K562 (cell line): ENCODE data around the gene YKT6. TPM values are rescaled to one million over a fixed set of nuclear protein-coding genes. Genes with fewer than 3 reads are reported as not detected.
A peak's percentile ranks its signal among the peaks of the same experiment; 100 is the strongest.

Experiments used
- BCLAF1 ChIP-seq, 2 experiments: fragments of 450-650 bp in 1 of 2; IDR thresholded peaks; 2 replicates each; pipeline ENCODE4 v1.6.1; 2011 to 2017; ENCODE audit warnings: low read depth in 2 of 2, antibody characterized with exemption in 1 of 2, borderline replicate concordance in 1 of 2, low read length in 1 of 2, mild to moderate bottlenecking in 1 of 2, mixed read lengths in 1 of 2; ENCODE audit not compliant: control insufficient read depth in 1 of 2
- JUND ChIP-seq, 2 experiments: IDR thresholded peaks; 2 replicates in 1 of 2; 3 replicates in 1 of 2; pipeline ENCODE4 v1.6.1; 2011; ENCODE audit warnings: borderline replicate concordance in 2 of 2, low read depth in 2 of 2, low read length in 2 of 2, improper control_type of control experiment in 1 of 2, missing biosample characterization in 1 of 2, missing genetic modification characterization in 1 of 2, missing genetic modification reagents in 1 of 2
- MCM2 ChIP-seq: fragments of 450-650 bp; IDR thresholded peaks from 2 replicates; pipeline ENCODE4 v1.6.1; 2017; ENCODE audit warnings: low read depth, mild to moderate bottlenecking
- MCM7 ChIP-seq, 2 experiments: fragments of 450-650 bp; IDR thresholded peaks; 2 replicates each; pipeline ENCODE4 v1.6.1; 2016 to 2018
- MITF ChIP-seq: IDR thresholded peaks from 2 replicates; pipeline ENCODE4 v1.6.1; 2014; ENCODE audit warnings: antibody characterized with exemption
- NBN ChIP-seq: fragments of 450-650 bp; IDR thresholded peaks from 2 replicates; pipeline ENCODE4 v1.6.1; 2016; ENCODE audit warnings: low read depth, mild to moderate bottlenecking
- NFE2 ChIP-seq: IDR thresholded peaks from 2 replicates; pipeline ENCODE4 v1.6.1; 2014; ENCODE audit warnings: antibody characterized with exemption, low read depth
- NR0B1 ChIP-seq: fragments of 450-650 bp; IDR thresholded peaks from one replicate; pipeline ENCODE4 v1.6.1; 2018; ENCODE audit warnings: mild to moderate bottlenecking, moderate library complexity; ENCODE audit not compliant: partially characterized antibody
- RBBP5 ChIP-seq: fragments of 200-600 bp; sonication (generic); IDR thresholded peaks from 2 replicates; pipeline ENCODE4 v1.6.1; 2012; ENCODE audit warnings: borderline replicate concordance, mild to moderate bottlenecking, low read length, control low read depth, inconsistent platforms; ENCODE audit not compliant: insufficient read depth, poor library complexity, severe bottlenecking
- RREB1 ChIP-seq: fragments of 250-450 bp; sonication (Bioruptor Pico); IDR thresholded peaks from 2 replicates; pipeline ENCODE4 v1.4.0; 2020
- TEAD4 ChIP-seq, 2 experiments: sonication (generic) in 1 of 2; formaldehyde crosslinking in 1 of 2; IDR thresholded peaks; 2 replicates each; pipeline versions ENCODE4 v1.6.1 to v1.8.0; 2012 to 2022; ENCODE audit warnings: borderline replicate concordance in 1 of 2, inconsistent platforms in 1 of 2, low read length in 1 of 2, mild to moderate bottlenecking in 1 of 2, missing genetic modification reagents in 1 of 2
- ZBTB7A ChIP-seq: IDR thresholded peaks from 2 replicates; pipeline ENCODE4 v1.6.1; 2011; ENCODE audit warnings: low read depth, mild to moderate bottlenecking, low read length, moderate library complexity, borderline replicate concordance; ENCODE audit not compliant: control insufficient read depth
- ZNF311 ChIP-seq: fragments of 250-450 bp; sonication (Bioruptor Pico); IDR thresholded peaks from 2 replicates; pipeline ENCODE4 v1.4.0; 2020; ENCODE audit warnings: mild to moderate bottlenecking, moderate library complexity
- polyA plus RNA-seq, 8 experiments: library from polyadenylated mRNA; depleted of rRNA in 4 of 8; stranded (reverse) in 5 of 8; unstranded in 3 of 8; fragments of >200 nt; fragmentation: Nextera tagmentation in 2 of 8; fragmentation: Illumina TruSeq in 1 of 8; extraction: Ambion mirVana in 2 of 8; extraction: Trizol in 1 of 8; gene quantifications; 2 replicates each; pipeline versions ENCODE4 v1.2.1 to v1.2.3, GENCODE V29; 2011 to 2014; ENCODE audit warnings: inconsistent platforms in 1 of 8, missing spikeins in 1 of 8
- total RNA-seq, 7 experiments: library from RNA; depleted of rRNA in 6 of 7; stranded (reverse); fragments of >200 nt in 6 of 7; fragmentation: Illumina TruSeq in 2 of 7; extraction: Trizol in 2 of 7; gene quantifications; 2 replicates each; pipeline versions ENCODE4 v1.2.1 to v1.2.3, GENCODE V29; 2011 to 2021; ENCODE audit warnings: low replicate concordance in 1 of 7

YKT6 gene
- total and polyA plus RNA-seq, 9 of the 15 experiments (the other 6 are each of a cell fraction or from before 2014, with no cell fraction given) = 1.6 to 90.6 (median 75.1) TPM

- TF ChIP-seq JUND (IDR thresholded peaks at IDR 0.05; ENCODE audit: borderline replicate concordance, low read depth, low read length) (peak; percentile 65; the same call in 1 of the 2 replicates), JUND (tag; IDR thresholded peaks at IDR 0.05; ENCODE audit: borderline replicate concordance, low read depth, low read length) (peak; percentile 16; the same call in 1 of the 3 replicates), NR0B1 (no peak), NFE2 (no peak), ZBTB7A (peak; percentile 82), RREB1 (CRISPR knock-in tag) (no peak), RBBP5 (peak; percentile 91), ZNF311 (CRISPR knock-in tag) (no peak), NBN (0 out of 2 replicates have a peak, but pooled peaks have one; percentile 45), MCM7 (IDR thresholded peaks at IDR 0.05) (no peak), TEAD4 (IDR thresholded peaks at IDR 0.05; ENCODE audit: low read length) (no peak), TEAD4 (CRISPR knock-in tag; IDR thresholded peaks at IDR 0.05; ENCODE audit: borderline replicate concordance) (no peak), MCM2 (no peak), MITF (no peak), BCLAF1 (IDR thresholded peaks at IDR 0.05; ENCODE audit: borderline replicate concordance in 1 of 2, control insufficient read depth in 1 of 2, low read depth in 2 of 2, low read length in 1 of 2) (peak in 1 of 2 experiments; percentile 75; a peak in 1 of 4 replicates)
Observed at GRCh38 chr7:44200699-44201461, at the start of gene YKT6 (continued).
